Right lobe of liver (tissue), 6 donors: ENCODE data around the gene MPP2. TPM values are rescaled to one million over a fixed set of nuclear protein-coding genes. Genes with fewer than 3 reads are reported as not detected.

ENCODE experiments used
- ATAC-seq, 4 donors: fragments of 200-7000 bp; cut with Tn5 transposase; one replicate each; pipeline ENCODE4 v1.9.1; 2020; ENCODE audit warnings: mild to moderate bottlenecking in 4 of 4, moderate library complexity in 4 of 4
- DNase-seq, 3 donors: peaks; one replicate each; pipeline ENCODE4 v3.0.0-alpha.2; 2020
- H3K27ac ChIP-seq, 3 donors: fragments of 200-600 bp; one replicate each; pipeline ENCODE4 v1.8.0; 2022
- H3K27me3 ChIP-seq, 2 donors: fragments of 200-600 bp; one replicate each; pipeline ENCODE4 v1.8.0; 2022
- H3K36me3 ChIP-seq, 4 donors: fragments of 200-600 bp; sonication (generic) in 1 of 4; one replicate each; pipeline versions ENCODE4 v1.5.1 to v1.8.0; 2017 to 2022; ENCODE audit warnings: control low read depth in 1 of 4
- H3K4me1 ChIP-seq, 4 donors: fragments of 200-600 bp; sonication (generic) in 1 of 4; one replicate each; pipeline versions ENCODE4 v1.5.1 to v1.8.0; 2017 to 2022; ENCODE audit warnings: control low read depth in 1 of 4
- H3K4me3 ChIP-seq, 3 donors: fragments of 200-600 bp; one replicate each; pipeline ENCODE4 v1.8.0; 2022
- H3K9me3 ChIP-seq, 4 donors: fragments of 200-600 bp; sonication (generic) in 1 of 4; one replicate each; pipeline versions ENCODE4 v1.5.1 to v1.8.0; 2017 to 2022; ENCODE audit warnings: control low read depth in 1 of 4
- CTCF ChIP-seq, 4 donors: fragments of 200-600 bp in 3 of 4; fragments of 450-650 bp in 1 of 4; IDR thresholded peaks; one replicate each; pipeline versions ENCODE4 v1.5.1 to v1.8.0; 2016 to 2022; ENCODE audit warnings: antibody characterized with exemption in 4 of 4, mild to moderate bottlenecking in 2 of 4
- POLR2A ChIP-seq: fragments of 450-650 bp; IDR thresholded peaks from one replicate; pipeline ENCODE4 v1.6.1; 2017; ENCODE audit warnings: antibody characterized with exemption, mild to moderate bottlenecking
- WGBS: methylation state at CpG from one replicate; pipeline ENCODE4 v1.1.6; 2018; ENCODE audit warnings: low coverage, low lambda C conversion rate; ENCODE audit not compliant: insufficient coverage; ENCODE audit errors: missing lambda C conversion rate; 5-methylcytosine and 5-hydroxymethylcytosine counted together
- intact Hi-C, 2 donors: fragments of 100-400 bp; cut with DNase I; formaldehyde crosslinking; loops; one replicate each; pipeline versions ENCODE4 v1.11.2 to v1.14.1; 2022
- total RNA-seq, 6 experiments: library from RNA; depleted of rRNA in 2 of 6; stranded (reverse); fragments of >200 nt in 2 of 6; fragmentation: NEBNext Ultra II Directional in 3 of 6; extraction: Animal tissue kit (Norgen Biotek cat#: 25700) in 3 of 6; gene quantifications; one replicate each; pipeline versions ENCODE4 v1.1.0 to v1.2.4, GENCODE V29; 2016 to 2023
- donor health status: DM: no; HTN: yes; CAD: no.
- donor health status: DM: no; HTN: no; CAD: no.
- donor health status: DM: no; HTN: no; CAD: no.
- donor health status: DM: no; HTN: yes; CAD: no.
- donor health status: DM: no; HTN: yes; CAD: no.

MPP2 gene
- total RNA-seq, 6 experiments from 2014 or later: 0.13 to 1.2 (median 0.18) TPM; not detected in 3

GRCh38 chr17:43853546-43853945 lies 53.8 kb downstream of the MPP2 start:
- 67% methylated on average over 1 of the region's 7 CpGs for WGBS
- DNase-seq (no peak), ATAC-seq (no peak)
- no peak for TF ChIP-seq CTCF (IDR thresholded peaks at IDR 0.05)
- no peak for TF ChIP-seq POLR2A
- H3K4me1 ChIP-seq: no peaks in the 10 kb centered on the region
- H3K27ac ChIP-seq: no peak overlapping the region
- no peaks in the 10 kb centered on the region for H3K9me3 ChIP-seq
- H3K36me3 ChIP-seq: no peaks in the 10 kb centered on the region
- no peak overlapping the region for H3K4me3 ChIP-seq
- intact Hi-C loops: loop anchor here in 1 of 2 donors (10.0 kb wide), 1 partner anchor 169 kb away; no protein-coding TSS in a partner anchor
- no peaks in the 10 kb centered on the region for H3K27me3 ChIP-seq

- TF ChIP-seq POLR2A (no peak), CTCF (IDR thresholded peaks at IDR 0.05) (no peak)
- Histone ChIP-seq H3K36me3 (no peaks in the 10 kb centered on the region), H3K4me3 (no peak overlapping the region), H3K27ac (no peak overlapping the region), H3K27me3 (no peaks in the 10 kb centered on the region), H3K4me1 (no peaks in the 10 kb centered on the region), H3K9me3 (no peaks in the 10 kb centered on the region)
- 93% methylated on average over 3 of the region's 8 CpGs for WGBS
- DNase-seq: no peak
- intact Hi-C loops: loop anchor here in 1 of 2 donors (10.0 kb wide), 1 partner anchor 168 kb away; no protein-coding TSS in a partner anchor
- no peak for ATAC-seq
These were observed 54.8 kb downstream of the MPP2 start for GRCh38 chr17:43852571-43852970.

GRCh38 chr17:43849116-43849515 lies 58.2 kb downstream of the MPP2 start:
- Histone ChIP-seq H3K27me3 (no peaks in the 10 kb centered on the region), H3K4me1 (peaks cover 0 to 11% (median 2%) of the 10 kb centered on the region in 4 donors), H3K36me3 (no peaks in the 10 kb centered on the region), H3K4me3 (no peak overlapping the region), H3K27ac (no peak overlapping the region), H3K9me3 (no peaks in the 10 kb centered on the region)
- no CpG with 5 or more reads among the region's 8 CpGs for WGBS
- no peak for TF ChIP-seq CTCF (IDR thresholded peaks at IDR 0.05)
- TF ChIP-seq POLR2A: no peak
- no peak for DNase-seq
- intact Hi-C loops: loop anchor here (10.0 kb wide), 3 partner anchors 64 to 154 kb away; partner anchors contain the start of gene CFAP97D1 (in 1 of the 2)
- ATAC-seq: no peak

- Histone ChIP-seq H3K36me3 (no peaks in the 10 kb centered on the region), H3K27ac (no peak overlapping the region), H3K9me3 (no peaks in the 10 kb centered on the region), H3K4me3 (no peak overlapping the region), H3K27me3 (no peaks in the 10 kb centered on the region), H3K4me1 (peaks cover 0 to 11% (median 2%) of the 10 kb centered on the region in 4 donors)
- DNase-seq: no peak
- TF ChIP-seq CTCF (IDR thresholded peaks at IDR 0.05) (no peak), POLR2A (no peak)
- no peak for ATAC-seq
- intact Hi-C loops: loop anchor here (10.0 kb wide), 3 partner anchors 64 to 154 kb away; partner anchors contain the start of gene CFAP97D1 (in 1 of the 2)
- WGBS: 80% methylated on average over 1 of the region's 10 CpGs
These were observed 58.7 kb downstream of the MPP2 start for GRCh38 chr17:43848601-43849000.
